Thyroid gland (tissue), 4 donors: ENCODE results near the gene SGIP1.

ENCODE experiments used
- POLR2A ChIP-seq, 2 donors: fragments of 450-650 bp; IDR thresholded peaks; one replicate each; pipeline ENCODE4 v1.6.1; 2017; ENCODE audit warnings: antibody characterized with exemption in 2 of 2, mild to moderate bottlenecking in 2 of 2, moderate library complexity in 1 of 2
- TF ChIP-seq, protein P1 (sequence below), 6 experiments: fragments of 200-600 bp in 3 of 6; fragments of 450-650 bp in 3 of 6; sonication (generic) in 3 of 6; IDR thresholded peaks; one replicate each; pipeline ENCODE4 v1.5.1; 2016 to 2019; ENCODE audit warnings: antibody characterized with exemption in 6 of 6, mild to moderate bottlenecking in 2 of 6, inconsistent platforms in 1 of 6, moderate library complexity in 1 of 6

DNA sequence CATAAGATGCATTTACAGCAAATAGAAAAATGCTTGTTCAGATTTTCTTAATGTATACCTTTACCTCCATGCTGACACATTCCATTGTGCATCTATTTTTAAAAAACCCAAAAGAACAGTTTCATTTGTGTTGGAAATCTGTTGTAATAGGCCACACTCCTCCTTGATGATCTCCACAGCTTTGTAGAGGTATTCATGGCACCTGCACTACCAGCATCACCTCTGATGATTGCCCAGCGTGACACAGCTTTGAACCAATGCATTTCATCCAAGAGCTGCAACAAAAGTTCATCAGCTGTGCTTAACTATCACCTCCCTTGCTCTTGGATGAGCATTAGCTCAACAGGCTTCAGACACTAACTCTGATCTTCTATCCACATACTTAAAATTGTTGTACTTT is 226.6 kb downstream of the SGIP1 start:
- no peak for TF ChIP-seq POLR2A (IDR thresholded peaks at IDR 0.05)
- TF ChIP-seq, protein P1, sequence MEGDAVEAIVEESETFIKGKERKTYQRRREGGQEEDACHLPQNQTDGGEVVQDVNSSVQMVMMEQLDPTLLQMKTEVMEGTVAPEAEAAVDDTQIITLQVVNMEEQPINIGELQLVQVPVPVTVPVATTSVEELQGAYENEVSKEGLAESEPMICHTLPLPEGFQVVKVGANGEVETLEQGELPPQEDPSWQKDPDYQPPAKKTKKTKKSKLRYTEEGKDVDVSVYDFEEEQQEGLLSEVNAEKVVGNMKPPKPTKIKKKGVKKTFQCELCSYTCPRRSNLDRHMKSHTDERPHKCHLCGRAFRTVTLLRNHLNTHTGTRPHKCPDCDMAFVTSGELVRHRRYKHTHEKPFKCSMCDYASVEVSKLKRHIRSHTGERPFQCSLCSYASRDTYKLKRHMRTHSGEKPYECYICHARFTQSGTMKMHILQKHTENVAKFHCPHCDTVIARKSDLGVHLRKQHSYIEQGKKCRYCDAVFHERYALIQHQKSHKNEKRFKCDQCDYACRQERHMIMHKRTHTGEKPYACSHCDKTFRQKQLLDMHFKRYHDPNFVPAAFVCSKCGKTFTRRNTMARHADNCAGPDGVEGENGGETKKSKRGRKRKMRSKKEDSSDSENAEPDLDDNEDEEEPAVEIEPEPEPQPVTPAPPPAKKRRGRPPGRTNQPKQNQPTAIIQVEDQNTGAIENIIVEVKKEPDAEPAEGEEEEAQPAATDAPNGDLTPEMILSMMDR (IDR thresholded peaks at IDR 0.05): no peak
